ENCODE results near the gene PTPRG. TPM values are rescaled to one million over a fixed set of nuclear protein-coding genes. Genes with fewer than 3 reads are reported as not detected.

PTPRG gene
- total and polyA plus RNA-seq, 4 donors = 3.6 to 35.6 (median 8.1) TPM

DNA sequence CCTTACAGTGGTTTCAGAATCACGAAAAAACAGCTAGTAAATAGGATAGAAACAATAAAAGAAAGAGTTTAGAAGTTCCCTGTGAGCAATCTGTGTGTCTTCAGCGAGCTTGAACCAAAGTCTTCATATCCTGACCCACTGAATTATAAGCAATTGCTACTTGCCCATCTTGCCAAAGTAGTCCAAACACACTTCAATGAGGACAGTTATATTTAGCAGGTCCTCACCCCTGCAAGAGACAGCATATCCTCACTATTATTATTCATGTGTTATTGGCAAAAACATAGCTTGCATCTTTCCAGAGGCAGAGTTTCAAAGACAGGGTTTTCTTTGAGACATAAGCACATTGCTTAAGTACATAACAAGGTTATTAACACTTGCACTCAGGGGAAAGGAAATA is 734.2 kb downstream of the PTPRG start:
- no peak for DNase-seq (ENCODE audit: low spot score)
- H3K36me3 ChIP-seq (ENCODE audit: control insufficient read depth in 4 of 4, insufficient read depth in 3 of 4, low read depth in 1 of 4, low read length in 3 of 4) = peaks cover 2 to 10% (median 2%) of the 10 kb centered on the region in 4 donors
- TF ChIP-seq RAD21 (IDR thresholded peaks at IDR 0.05) = no peak
- no peak for TF ChIP-seq NR2F2 (IDR thresholded peaks at IDR 0.05)
- TF ChIP-seq RXRA (IDR thresholded peaks at IDR 0.05) = no peak
- TF ChIP-seq, protein P1, sequence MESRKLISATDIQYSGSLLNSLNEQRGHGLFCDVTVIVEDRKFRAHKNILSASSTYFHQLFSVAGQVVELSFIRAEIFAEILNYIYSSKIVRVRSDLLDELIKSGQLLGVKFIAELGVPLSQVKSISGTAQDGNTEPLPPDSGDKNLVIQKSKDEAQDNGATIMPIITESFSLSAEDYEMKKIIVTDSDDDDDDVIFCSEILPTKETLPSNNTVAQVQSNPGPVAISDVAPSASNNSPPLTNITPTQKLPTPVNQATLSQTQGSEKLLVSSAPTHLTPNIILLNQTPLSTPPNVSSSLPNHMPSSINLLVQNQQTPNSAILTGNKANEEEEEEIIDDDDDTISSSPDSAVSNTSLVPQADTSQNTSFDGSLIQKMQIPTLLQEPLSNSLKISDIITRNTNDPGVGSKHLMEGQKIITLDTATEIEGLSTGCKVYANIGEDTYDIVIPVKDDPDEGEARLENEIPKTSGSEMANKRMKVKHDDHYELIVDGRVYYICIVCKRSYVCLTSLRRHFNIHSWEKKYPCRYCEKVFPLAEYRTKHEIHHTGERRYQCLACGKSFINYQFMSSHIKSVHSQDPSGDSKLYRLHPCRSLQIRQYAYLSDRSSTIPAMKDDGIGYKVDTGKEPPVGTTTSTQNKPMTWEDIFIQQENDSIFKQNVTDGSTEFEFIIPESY (IDR thresholded peaks at IDR 0.05) = no peak
- TF ChIP-seq GABPA (IDR thresholded peaks at IDR 0.05 in 1 of 2, conservative IDR thresholded peaks at IDR 0.05 in 1 of 2) = no peak
- TF ChIP-seq, protein P2, sequence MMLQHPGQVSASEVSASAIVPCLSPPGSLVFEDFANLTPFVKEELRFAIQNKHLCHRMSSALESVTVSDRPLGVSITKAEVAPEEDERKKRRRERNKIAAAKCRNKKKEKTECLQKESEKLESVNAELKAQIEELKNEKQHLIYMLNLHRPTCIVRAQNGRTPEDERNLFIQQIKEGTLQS (IDR thresholded peaks at IDR 0.05) = no peak
- TF ChIP-seq TAF1 (conservative IDR thresholded peaks at IDR 0.05) = no peak
- TF ChIP-seq FOXA2 (IDR thresholded peaks at IDR 0.05) = no peak
- TF ChIP-seq FOXA1 (IDR thresholded peaks at IDR 0.05) = no peak
- no peak for TF ChIP-seq HNF4G (IDR thresholded peaks at IDR 0.05)
- TF ChIP-seq, protein P3, sequence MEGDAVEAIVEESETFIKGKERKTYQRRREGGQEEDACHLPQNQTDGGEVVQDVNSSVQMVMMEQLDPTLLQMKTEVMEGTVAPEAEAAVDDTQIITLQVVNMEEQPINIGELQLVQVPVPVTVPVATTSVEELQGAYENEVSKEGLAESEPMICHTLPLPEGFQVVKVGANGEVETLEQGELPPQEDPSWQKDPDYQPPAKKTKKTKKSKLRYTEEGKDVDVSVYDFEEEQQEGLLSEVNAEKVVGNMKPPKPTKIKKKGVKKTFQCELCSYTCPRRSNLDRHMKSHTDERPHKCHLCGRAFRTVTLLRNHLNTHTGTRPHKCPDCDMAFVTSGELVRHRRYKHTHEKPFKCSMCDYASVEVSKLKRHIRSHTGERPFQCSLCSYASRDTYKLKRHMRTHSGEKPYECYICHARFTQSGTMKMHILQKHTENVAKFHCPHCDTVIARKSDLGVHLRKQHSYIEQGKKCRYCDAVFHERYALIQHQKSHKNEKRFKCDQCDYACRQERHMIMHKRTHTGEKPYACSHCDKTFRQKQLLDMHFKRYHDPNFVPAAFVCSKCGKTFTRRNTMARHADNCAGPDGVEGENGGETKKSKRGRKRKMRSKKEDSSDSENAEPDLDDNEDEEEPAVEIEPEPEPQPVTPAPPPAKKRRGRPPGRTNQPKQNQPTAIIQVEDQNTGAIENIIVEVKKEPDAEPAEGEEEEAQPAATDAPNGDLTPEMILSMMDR (IDR thresholded peaks at IDR 0.05; ENCODE audit: low read depth, low read length, missing input control) = no peak
- no peak for TF ChIP-seq SP1 (IDR thresholded peaks at IDR 0.05)
- no peak for TF ChIP-seq HNF4A (conservative IDR thresholded peaks at IDR 0.05)
- TF ChIP-seq JUND (IDR thresholded peaks at IDR 0.05) = no peak
- no peak for TF ChIP-seq EGR1 (IDR thresholded peaks at IDR 0.05; ENCODE audit: low read depth in 2 of 2)
- no peak for TF ChIP-seq YY1 (IDR thresholded peaks at IDR 0.05)
- TF ChIP-seq, protein P4, sequence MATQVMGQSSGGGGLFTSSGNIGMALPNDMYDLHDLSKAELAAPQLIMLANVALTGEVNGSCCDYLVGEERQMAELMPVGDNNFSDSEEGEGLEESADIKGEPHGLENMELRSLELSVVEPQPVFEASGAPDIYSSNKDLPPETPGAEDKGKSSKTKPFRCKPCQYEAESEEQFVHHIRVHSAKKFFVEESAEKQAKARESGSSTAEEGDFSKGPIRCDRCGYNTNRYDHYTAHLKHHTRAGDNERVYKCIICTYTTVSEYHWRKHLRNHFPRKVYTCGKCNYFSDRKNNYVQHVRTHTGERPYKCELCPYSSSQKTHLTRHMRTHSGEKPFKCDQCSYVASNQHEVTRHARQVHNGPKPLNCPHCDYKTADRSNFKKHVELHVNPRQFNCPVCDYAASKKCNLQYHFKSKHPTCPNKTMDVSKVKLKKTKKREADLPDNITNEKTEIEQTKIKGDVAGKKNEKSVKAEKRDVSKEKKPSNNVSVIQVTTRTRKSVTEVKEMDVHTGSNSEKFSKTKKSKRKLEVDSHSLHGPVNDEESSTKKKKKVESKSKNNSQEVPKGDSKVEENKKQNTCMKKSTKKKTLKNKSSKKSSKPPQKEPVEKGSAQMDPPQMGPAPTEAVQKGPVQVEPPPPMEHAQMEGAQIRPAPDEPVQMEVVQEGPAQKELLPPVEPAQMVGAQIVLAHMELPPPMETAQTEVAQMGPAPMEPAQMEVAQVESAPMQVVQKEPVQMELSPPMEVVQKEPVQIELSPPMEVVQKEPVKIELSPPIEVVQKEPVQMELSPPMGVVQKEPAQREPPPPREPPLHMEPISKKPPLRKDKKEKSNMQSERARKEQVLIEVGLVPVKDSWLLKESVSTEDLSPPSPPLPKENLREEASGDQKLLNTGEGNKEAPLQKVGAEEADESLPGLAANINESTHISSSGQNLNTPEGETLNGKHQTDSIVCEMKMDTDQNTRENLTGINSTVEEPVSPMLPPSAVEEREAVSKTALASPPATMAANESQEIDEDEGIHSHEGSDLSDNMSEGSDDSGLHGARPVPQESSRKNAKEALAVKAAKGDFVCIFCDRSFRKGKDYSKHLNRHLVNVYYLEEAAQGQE (IDR thresholded peaks at IDR 0.05) = no peak
- TF ChIP-seq, protein P5, sequence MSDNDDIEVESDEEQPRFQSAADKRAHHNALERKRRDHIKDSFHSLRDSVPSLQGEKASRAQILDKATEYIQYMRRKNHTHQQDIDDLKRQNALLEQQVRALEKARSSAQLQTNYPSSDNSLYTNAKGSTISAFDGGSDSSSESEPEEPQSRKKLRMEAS (IDR thresholded peaks at IDR 0.05) = no peak
- H3K4me1 ChIP-seq (ENCODE audit: control insufficient read depth in 4 of 4, insufficient read depth in 4 of 4, low read length in 3 of 4) = no peaks in the 10 kb centered on the region
- no peak overlapping the region for H3K4me3 ChIP-seq (ENCODE audit: low read depth in 1 of 3, low read length in 3 of 3)
- H3K27ac ChIP-seq (ENCODE audit: low read depth in 1 of 2, low read length in 2 of 2) = no peak overlapping the region
- WGBS = 89% methylated on average over 2 of the region's 2 CpGs
- no peaks in the 10 kb centered on the region for H3K27me3 ChIP-seq (ENCODE audit: control insufficient read depth in 4 of 4, insufficient read depth in 4 of 4, low read length in 3 of 4)
- no peak overlapping the region for H3K9ac ChIP-seq (ENCODE audit: low read depth in 1 of 2, low read length in 2 of 2)
- H3K9me3 ChIP-seq (ENCODE audit: control insufficient read depth in 4 of 4, low read length in 3 of 4) = no peaks in the 10 kb centered on the region

Measured in liver (tissue), 9 donors.